ENCODE data around the gene SERTAD2.

DNA sequence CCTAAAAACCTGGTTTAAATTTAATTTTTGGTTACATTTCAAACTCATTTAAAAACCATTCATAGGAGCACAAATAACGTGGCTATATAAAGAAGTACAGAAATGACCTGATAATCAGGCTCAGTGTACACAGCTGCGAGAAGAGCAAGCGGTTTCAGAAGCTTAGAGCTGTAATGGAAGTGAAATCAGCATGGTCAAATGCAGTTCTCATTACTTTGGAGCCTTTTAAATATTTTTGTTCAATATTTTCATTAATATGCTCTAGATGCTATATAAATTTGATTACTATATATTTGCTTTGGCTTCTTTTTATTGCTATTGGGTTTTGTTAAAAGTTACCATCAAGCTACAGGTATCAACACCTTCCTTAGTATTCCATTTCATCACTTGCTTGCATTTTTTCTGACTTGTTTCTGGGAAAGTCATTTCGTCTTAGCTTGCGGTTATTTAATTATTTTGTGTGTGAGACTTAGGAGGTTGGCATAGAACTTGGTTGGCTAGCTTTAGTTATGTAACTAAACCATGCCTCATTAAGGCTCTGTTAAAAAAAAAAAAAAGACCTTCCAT, 70.9 kb downstream of the SERTAD2 start:
- TF ChIP-seq, protein P1, sequence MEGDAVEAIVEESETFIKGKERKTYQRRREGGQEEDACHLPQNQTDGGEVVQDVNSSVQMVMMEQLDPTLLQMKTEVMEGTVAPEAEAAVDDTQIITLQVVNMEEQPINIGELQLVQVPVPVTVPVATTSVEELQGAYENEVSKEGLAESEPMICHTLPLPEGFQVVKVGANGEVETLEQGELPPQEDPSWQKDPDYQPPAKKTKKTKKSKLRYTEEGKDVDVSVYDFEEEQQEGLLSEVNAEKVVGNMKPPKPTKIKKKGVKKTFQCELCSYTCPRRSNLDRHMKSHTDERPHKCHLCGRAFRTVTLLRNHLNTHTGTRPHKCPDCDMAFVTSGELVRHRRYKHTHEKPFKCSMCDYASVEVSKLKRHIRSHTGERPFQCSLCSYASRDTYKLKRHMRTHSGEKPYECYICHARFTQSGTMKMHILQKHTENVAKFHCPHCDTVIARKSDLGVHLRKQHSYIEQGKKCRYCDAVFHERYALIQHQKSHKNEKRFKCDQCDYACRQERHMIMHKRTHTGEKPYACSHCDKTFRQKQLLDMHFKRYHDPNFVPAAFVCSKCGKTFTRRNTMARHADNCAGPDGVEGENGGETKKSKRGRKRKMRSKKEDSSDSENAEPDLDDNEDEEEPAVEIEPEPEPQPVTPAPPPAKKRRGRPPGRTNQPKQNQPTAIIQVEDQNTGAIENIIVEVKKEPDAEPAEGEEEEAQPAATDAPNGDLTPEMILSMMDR (IDR thresholded peaks at IDR 0.05): no peak
- no peak for TF ChIP-seq POLR2A (IDR thresholded peaks at IDR 0.05)

Measured in transverse colon (tissue), 3 donors.